Measurements from ENCODE around the gene LRRC3.
"Not testable (repeated sequence)": the region's sequence is repeated elsewhere in the genome, so short reads cannot be mapped to it uniquely, and the experiment has no call there.

The LRRC3 gene

DNA sequence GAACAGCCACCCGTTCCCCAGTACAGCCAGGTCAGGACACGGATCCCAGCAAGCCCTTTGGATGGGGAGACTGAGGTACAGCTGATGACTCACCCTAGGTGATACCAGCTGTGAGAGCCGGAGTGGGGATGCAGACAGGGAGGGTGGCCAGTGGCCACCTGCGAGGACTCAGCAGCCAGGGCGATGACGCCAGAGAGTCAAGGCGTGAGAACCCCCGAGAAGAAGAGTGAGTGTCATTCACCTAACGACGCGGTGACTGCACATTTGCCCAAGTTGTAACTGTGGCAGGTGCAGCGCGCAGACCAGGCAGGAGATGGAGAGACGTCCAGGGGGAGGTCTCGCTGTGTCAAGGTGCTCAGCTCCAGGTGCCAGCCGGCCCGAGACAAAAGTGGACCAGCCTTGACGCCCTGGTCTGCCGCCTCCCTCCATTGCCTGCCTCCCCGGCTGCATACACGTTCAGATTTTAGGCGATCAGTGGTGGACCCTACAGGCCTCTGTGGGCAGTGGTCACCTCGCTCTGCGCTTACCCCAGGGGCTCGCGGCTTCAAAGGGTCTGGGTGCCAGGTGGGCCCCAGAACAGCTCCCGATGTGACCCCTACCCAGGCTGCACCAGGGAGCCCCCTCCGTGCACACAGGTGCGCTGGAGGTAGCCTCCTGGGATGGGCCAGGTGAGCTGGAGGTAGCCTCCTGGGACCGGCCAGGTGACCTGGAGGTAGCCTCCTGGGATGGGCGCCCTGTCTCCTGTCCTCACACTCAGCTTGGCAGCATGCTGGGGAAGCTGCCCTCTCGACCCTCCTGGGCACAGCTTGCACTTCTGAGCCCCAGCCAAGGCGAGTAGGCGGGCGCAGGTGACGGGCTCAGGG is 11.9 kb downstream of the LRRC3 start:
- DNase-seq: no peak
- in situ Hi-C loops (cut with MboI; ENCODE audit: low pct_unique_long_range_greater_than_20kb, low sequenced_read_pairs): loop anchor here (10.0 to 25.0 kb wide), 3 partner anchors 95 to 730 kb away; partner anchors contain the start of genes KRTAP10-2, KRTAP10-3, KRTAP10-4 and TRPM2

DNA sequence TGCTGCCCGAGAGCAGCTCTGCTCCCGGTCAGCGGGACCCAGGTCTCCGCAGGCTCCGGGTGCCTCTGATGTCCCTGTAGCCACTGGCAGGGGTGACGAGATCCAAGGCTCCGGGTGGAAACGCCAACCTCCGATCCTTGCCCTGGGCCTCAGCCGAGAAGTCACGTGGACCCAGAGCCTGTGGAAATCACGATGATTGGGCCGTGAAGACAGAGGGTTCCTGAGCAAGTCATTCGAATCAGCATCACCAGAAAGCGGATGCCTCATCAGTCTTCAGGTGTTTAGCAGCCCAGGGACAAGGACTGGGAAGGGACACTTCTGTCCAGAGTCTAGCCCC is 12.5 kb downstream of the LRRC3 start:
- no peak for DNase-seq
- in situ Hi-C loops (cut with MboI; ENCODE audit: low pct_unique_long_range_greater_than_20kb, low sequenced_read_pairs): loop anchor here (10.0 to 25.0 kb wide), 3 partner anchors 94 to 731 kb away; partner anchors contain the start of genes KRTAP10-2, KRTAP10-3, KRTAP10-4 and TRPM2

DNA sequence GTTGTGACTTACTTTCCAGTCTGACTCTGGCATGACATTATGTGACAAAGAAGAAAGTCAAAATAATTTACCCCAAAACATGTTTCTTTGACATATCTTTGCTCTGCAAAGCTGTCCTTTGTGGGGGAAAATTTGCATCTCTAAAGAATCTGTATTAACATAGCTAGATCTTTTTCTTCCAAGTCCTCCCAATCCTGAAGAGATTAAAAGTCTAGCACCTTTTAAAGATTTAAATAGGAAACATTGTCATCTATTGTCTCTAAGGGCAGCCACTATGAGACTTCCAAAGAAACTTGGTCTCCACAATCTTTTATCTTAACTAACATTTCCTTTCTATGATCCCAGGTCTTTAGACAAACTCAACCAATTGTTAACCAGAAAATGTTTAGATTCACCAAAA is 16.0 kb downstream of the LRRC3 start:
- DNase-seq: no peak
- in situ Hi-C loops (cut with MboI; ENCODE audit: low pct_unique_long_range_greater_than_20kb, low sequenced_read_pairs): loop anchor here (25.0 kb wide), 2 partner anchors 91 to 734 kb away; partner anchors contain the start of genes KRTAP10-2, KRTAP10-3 and KRTAP10-4

DNA sequence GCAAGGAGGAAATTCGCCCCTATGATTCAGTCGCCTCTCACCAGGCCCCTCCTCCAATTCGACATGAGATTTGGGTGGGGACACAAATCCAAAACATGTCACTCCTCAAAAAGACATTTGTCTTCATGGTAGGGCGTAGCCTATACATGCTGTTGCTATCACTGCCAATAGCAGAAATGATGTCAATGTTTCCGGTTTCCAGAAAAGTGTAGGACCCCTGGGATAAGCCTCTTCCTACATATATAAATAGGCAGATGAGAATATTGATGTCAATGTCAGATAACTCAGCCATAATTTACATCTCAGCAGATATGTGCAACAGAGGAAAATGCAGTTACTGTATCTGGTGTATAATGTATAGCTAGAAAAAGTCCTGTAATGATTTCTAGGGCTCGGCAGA is 16.7 kb downstream of the LRRC3 start:
- in situ Hi-C loops (cut with MboI; ENCODE audit: low pct_unique_long_range_greater_than_20kb, low sequenced_read_pairs): loop anchor here (25.0 kb wide), 2 partner anchors 90 to 735 kb away; partner anchors contain the start of genes KRTAP10-2, KRTAP10-3 and KRTAP10-4
- DNase-seq: no peak

DNA sequence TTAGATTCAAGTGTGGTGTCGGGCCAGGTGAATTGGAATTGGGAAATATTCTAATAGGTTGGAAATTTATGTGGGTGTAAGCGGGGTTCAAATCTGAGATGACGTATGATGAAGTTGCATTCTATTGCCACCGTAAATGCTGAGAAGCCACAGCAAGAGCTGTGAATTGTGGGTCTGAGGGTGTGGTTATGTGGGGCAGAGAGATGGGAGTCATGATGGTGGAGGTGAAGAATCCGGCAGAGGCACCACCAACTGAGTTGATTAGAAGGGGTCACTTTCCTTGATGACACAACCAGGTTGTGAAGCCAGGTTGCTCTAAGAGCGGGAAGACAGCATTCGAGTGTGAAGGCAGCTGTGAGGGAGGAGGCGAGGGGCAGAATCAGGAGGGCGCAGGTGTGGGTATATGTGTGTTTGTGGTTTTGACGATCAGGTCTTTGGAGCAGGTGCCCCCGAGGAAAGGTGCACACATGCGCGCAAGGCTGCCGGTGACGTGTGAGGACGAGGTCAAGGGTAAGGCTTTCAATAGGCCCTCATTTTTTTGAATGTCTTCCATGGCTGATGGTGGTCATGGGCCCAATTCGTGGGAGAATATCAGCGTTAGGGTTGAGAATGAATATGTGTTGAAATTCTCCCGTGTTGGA is 18.7 kb downstream of the LRRC3 start:
- in situ Hi-C loops (cut with MboI; ENCODE audit: low pct_unique_long_range_greater_than_20kb, low sequenced_read_pairs): loop anchor here (25.0 kb wide), 2 partner anchors 88 to 737 kb away; partner anchors contain the start of genes KRTAP10-2, KRTAP10-3 and KRTAP10-4
- DNase-seq: no peak

DNA sequence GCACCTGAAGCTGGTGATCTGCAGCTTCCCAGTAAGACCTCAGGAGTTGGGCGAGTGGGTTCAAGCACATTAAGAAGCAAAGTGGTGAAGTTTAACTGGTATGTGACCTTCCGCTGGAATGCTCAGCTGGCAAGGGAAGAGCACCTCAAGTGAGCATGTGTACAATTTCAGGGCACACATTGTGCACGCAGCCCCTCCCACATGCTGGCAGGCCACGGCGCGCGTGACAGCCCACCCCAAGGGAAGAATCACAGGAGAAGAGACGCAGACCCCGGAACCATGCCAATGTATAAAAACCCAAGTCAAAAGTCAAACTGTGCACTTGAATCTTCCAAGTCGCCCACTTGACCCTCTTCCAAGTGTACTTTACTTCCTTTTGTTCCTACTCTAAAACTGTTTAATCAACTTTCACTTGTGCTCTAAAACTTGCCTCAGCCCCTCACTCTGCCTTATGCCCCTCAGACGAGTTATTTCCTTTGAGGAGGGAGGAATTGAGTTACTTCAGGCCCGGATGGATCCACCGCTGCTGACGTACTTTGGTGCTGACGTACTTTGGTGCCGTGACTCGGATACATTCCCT is 20.0 kb downstream of the LRRC3 start:
- in situ Hi-C loops (cut with MboI; ENCODE audit: low pct_unique_long_range_greater_than_20kb, low sequenced_read_pairs): no loop called here
- DNase-seq: no peak

DNA sequence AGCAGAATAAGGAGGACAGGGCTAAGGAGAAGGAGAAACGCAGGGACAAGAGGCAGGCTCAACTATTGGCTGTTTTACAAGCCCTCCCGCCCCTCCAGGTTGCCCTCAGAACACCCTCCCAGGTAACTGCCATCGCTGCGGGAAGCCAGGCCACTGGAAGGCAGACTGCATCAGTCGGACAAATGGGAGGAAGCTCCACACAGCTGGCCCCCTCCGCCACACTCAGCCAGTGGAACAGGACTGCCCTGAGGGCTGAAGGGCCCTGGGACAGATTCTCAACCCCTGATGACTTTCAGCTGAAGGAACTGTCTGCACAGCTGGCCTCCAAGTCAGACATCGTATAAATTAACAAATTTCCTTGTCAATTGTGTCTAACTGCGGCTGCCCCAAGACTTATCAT is 21.8 kb downstream of the LRRC3 start:
- no peak for DNase-seq
- in situ Hi-C loops (cut with MboI; ENCODE audit: low pct_unique_long_range_greater_than_20kb, low sequenced_read_pairs): no loop called here

DNA sequence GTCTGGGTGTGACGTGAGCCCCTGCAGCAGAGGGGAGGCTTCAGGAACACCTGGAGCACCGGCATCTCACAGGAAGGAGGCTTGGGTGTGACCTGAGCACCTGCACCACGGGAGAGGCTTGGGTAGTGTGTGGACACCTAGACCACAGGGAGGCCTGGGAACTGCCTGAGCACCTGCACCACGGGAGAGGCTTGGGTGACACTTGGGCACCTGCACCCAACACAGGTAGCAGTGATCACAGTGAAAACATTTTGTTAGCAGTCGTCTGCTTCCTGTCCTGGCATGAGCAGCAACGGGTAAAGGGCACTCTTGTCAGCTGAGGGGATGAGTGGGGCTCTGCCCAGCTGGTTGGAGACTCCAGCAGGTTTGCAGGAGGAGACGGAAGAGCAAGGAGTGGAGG is 22.4 kb downstream of the LRRC3 start:
- DNase-seq: no peak
- in situ Hi-C loops (cut with MboI; ENCODE audit: low pct_unique_long_range_greater_than_20kb, low sequenced_read_pairs): no loop called here

DNA sequence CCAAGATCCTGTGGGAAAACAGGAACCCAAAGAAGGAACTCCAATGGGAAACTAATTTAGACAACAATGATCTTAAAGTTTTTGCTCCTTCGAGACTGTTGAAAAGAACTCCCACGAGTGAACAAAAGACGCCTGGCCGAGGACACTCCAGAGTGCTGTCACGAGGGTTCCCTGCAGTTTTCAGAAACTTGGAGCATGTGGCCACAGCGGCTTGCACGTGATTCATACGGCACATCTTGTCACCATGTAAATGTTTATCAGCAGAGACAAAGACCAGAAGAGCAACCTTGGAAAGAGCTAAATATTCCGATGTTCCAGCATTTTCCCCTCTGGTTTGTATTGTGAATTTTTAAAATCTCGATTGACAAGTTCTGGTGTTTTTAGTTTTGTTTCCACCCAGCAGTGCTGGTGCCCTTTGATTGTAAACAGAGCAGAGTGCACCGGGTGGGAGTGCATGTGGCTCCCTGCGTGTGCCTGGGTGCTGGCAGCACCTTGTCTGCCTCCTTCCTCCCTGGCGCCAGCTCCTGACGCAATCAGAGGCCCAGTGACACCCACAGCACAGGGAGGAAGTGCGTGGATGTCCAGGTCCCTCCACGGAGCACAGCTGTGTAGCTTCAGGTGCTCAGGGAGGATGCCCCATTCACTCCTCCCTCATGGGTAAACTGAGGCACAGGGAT is 23.0 kb downstream of the LRRC3 start:
- no peak for DNase-seq
- in situ Hi-C loops (cut with MboI; ENCODE audit: low pct_unique_long_range_greater_than_20kb, low sequenced_read_pairs): no loop called here

DNA sequence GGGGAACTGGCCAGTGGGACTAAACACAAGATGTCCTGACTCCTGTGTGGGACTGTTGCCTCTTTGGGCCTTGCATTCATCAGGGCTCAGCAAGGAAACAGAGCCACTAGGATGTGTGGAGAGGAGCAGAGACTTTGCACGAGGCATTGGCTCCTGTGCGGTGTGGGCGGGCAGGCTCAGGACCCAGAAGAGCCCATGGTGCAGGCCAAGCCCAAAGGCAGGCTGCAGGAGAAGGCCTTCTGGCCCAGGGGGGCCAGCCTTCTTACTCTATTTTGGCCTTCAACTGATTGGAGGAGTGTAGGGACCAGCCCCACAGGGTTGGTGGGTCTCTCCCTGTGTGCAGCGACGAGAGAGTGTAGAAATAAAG is 23.5 kb downstream of the LRRC3 start:
- in situ Hi-C loops (cut with MboI; ENCODE audit: low pct_unique_long_range_greater_than_20kb, low sequenced_read_pairs): no loop called here
- DNase-seq: no peak

DNA sequence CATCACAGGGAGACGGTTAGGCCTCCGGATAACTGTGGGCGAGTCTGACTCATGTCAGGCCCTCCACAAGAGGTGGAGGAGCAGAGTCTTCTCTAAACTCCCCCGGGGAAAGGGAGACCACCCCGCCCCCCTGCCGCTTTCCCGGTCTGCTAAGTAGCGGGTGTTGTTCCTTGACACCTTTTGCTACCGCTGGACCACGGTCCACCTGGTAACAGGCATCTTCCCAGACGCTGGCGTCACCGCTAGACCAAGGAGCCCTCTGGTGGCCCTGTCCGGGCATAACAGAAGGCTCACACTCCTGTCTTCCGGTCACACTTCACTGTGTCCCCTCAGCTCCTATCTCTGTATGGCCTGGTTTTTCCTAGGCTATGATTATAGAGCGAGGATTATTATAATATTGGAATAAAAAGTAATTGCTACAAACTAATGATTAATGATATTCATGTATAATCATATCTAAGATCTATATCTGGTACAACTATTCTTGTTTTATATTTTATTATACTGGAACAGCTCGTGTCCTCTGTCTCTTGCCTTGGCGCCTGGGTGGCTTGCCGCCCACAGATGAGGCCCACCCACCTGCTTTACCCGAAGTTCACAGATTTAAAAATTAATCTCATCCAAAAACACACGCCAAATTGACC is 24.4 kb downstream of the LRRC3 start:
- DNase-seq: peak; percentile 51
- in situ Hi-C loops (cut with MboI; ENCODE audit: low pct_unique_long_range_greater_than_20kb, low sequenced_read_pairs): not testable (repeated sequence)

DNA sequence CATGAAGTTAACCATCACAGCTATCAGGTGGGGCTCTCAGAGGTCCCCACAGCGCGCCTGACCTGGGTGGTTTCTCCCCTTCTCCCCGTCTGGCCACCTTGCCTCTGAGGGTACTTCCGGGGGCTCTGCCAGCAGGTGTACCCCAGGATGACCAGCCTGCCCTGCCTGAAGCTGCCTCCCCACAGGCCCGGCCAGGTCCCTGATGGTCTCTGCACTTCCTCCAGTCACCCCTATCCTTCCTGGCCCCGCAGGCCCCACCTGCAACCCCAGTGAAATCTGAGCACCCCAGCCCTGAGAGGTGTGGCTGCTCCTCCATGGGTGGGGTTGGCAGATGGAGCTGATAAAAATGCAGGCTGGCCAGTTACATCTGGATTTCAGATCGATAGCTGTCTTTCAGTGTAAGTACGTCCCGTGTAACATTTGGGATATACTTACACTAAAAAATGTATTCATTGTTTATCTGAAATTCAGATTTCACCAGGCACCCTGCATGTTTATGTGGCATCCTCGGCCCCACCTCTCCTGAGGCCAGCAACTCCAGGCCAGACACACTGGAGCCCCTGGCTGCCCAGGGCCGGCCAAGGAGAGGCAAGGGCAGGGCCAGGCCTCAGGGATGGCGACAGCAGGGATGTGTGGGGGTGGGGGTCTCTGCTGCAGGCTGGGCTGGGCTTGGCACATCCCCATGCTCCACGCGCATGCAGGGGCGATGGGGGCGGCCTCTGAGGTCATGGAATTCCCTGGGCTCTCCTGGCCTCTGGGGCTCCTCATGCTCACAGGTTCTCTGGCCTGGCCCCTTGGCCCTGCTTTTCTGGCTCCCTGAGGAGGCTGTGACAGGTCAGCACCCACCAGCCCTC is 25.1 kb downstream of the LRRC3 start:
- in situ Hi-C loops (cut with MboI; ENCODE audit: low pct_unique_long_range_greater_than_20kb, low sequenced_read_pairs): no loop called here

DNA sequence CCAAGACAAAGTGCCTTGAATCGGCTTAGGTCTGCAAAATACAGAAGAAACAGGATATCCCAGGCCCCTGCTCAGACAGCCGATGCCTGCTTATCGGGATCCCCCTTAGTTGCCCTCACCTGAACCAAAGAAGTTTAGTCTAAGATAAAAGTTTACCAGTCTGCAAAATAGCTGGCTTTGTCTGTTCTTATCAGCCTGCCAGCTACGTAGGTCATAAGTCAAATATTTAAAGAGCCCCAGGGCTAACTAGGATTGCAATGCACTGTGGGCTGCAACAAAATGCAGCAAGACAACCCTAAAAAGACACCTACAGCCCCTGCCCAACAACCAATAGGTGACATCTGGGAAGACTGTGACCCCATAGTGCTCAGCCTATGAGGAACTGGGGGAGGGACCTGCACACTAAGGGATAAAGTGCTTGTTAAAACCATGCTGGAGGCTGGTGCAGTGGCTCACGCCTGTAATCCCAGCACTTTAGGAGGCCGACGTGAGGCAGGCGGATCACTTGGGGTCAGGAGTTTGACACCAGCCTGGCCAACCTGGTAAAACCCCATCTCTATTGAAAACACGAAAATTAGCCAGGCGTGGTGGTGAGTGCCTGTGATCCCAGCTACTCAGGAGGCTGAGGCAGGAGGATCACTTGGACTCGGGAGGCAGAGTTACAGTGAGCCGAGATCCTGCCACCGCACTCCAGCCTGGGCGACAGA is 27.4 kb downstream of the LRRC3 start:
- in situ Hi-C loops (cut with MboI; ENCODE audit: low pct_unique_long_range_greater_than_20kb, low sequenced_read_pairs): no loop called here
- no peak for DNase-seq

More for the DNA sequence above, 25.1 kb downstream of the LRRC3 start:
- DNase-seq: no peak

DNA sequence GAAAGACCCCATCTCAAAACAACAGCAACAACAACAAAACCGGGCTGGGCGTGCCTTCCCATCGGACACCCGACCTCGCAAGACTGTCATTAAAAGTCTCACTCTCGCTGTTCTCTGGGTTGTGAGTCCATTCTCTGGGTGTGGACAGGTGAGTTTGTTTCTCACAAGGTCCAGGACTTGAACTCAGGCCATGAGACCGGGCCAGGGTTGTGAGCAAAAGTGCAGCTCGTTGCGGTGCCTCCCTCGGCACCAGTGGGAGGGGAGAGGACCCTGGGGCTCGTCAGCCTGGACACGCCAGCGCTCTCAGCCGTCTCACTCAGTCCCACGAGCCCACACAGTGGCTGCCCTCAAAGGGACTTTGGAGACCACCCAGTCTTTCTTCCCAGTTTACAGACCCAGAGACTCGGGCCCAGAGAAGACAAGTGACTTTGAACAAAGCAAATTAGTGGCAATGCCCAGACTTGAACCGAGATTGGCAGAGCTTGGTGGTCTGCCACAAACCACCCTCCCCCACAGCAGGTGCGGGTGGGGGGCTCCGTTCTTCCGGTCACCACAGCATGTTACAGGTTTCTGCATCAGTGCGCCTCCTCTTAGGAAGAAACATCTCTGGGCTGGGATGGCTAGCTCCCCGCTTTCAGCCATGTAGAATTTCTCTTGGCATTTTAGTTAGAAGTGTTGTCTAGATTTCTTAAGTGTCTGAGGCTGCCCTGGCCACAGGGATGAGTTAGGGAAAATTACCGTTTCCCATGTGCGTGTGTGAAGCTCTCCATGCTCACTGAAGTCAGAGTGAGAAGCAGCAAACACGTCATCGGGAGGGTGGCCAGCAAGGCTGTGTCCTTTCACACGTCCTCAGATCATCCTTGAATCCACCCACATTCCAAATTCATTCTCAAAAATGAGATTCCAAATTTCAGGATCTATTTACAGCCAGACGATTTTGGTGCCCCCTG is 28.3 kb downstream of the LRRC3 start:
- in situ Hi-C loops (cut with MboI; ENCODE audit: low pct_unique_long_range_greater_than_20kb, low sequenced_read_pairs): no loop called here
- no peak for DNase-seq

DNA sequence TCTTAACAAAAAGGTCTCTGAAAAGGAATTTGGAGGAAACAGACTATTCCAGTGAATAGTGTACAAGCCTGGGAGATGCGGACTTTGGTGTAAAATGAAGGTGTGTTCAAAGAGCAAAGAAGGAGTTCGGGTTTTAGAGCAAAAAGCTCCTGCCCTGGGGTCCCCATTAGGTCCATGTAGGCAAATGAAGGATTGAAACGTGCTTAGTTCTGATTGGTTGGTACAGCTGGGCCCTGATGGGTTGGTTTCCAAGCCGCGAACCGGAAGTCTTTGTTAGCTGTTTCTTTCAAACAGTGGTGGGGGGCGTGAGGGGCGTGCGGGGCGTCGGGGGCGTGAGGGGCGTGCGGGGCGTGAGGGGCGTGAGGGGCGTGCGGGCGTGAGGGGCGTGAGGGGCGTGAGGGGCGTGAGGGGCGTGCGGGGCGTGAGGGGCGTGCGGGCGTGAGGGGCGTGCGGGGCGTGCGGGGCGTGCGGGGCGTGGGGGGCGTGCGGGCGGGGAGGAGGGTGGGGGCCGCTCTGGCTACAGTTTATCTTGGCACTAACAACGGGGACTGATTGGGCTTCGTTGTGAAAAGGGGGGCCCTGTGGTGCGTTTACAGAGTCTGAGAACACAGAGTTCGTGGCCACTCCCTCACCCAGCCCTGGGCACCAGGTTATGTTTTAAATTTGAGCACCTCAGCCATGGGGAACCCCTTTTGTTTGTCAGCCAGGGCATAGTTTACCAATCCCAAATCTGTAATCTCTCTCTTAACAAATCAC is 29.4 kb downstream of the LRRC3 start:
- in situ Hi-C loops (cut with MboI; ENCODE audit: low pct_unique_long_range_greater_than_20kb, low sequenced_read_pairs): no loop called here
- DNase-seq: no peak

DNA sequence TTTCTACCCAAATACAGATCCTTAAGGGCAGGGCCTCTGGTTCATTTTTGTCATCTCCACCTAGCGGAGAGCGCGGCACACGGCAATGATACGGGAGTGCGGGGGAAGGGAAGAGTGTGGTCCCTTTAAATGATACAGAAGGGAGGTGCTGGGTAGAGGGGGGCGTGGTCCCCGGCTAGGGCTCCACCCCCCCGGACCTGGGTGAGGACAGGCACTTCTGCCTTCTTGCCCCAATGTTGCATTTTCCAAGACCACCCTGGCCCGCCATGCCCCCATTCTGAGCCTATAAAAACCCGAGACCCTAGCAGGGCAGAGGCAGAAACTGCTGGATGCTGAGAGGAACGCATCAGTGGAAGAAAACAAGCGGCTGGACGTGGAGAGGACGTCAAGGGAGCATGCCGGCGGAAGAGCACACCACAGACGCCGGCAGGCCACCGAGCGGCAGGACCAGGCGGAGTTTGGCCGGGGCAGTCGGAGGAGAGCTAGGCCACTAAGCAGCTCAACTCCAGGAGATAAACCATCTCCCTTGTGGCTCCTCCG is 30.0 kb downstream of the LRRC3 start:
- DNase-seq: no peak
- in situ Hi-C loops (cut with MboI; ENCODE audit: low pct_unique_long_range_greater_than_20kb, low sequenced_read_pairs): no loop called here
